CD14-positive monocyte (primary cell): Measurements from ENCODE around the gene TMPRSS5. TPM values are rescaled to one million over a fixed set of nuclear protein-coding genes. Genes with fewer than 3 reads are reported as not detected.

Experiments
- DNase-seq, 3 donors: peaks; one replicate each; pipeline ENCODE4 v3.0.0-alpha.2; 2011 to 2022
- H2AFZ ChIP-seq: 2 replicates; pipeline ENCODE4 v1.6.0; 2012; ENCODE audit warnings: mild to moderate bottlenecking, low read depth, low read length, inconsistent platforms; ENCODE audit not compliant: insufficient read depth, poor library complexity, severe bottlenecking
- H3K27ac ChIP-seq, 2 donors: 1 replicate in 1 of 2; 2 replicates in 1 of 2; pipeline ENCODE4 v1.5.1; 2012 to 2013; ENCODE audit warnings: low read length in 2 of 2, control low read depth in 1 of 2, inconsistent platforms in 1 of 2, low read depth in 1 of 2, mild to moderate bottlenecking in 1 of 2
- H3K27me3 ChIP-seq, 2 donors: one replicate each; pipeline versions ENCODE4 v1.6.0 to v1.6.1; 2011 to 2013; ENCODE audit warnings: low read length in 2 of 2; ENCODE audit not compliant: control insufficient read depth in 2 of 2, insufficient read depth in 2 of 2
- H3K36me3 ChIP-seq, 2 donors: replicated peaks in 1 of 2; 1 replicate in 1 of 2; 2 replicates in 1 of 2; pipeline versions ENCODE4 v1.5.1 to v1.6.1; 2012 to 2013; ENCODE audit warnings: low read length in 2 of 2, control low read depth in 1 of 2, inconsistent platforms in 1 of 2, mild to moderate bottlenecking in 1 of 2; ENCODE audit not compliant: insufficient read depth in 2 of 2, control insufficient read depth in 1 of 2
- H3K4me1 ChIP-seq, 2 donors: 1 replicate in 1 of 2; 2 replicates in 1 of 2; pipeline versions ENCODE4 v1.5.1 to v1.6.1; 2012 to 2013; ENCODE audit warnings: low read length in 2 of 2, control low read depth in 1 of 2, inconsistent platforms in 1 of 2, mild to moderate bottlenecking in 1 of 2, moderate library complexity in 1 of 2; ENCODE audit not compliant: insufficient read depth in 2 of 2, control insufficient read depth in 1 of 2
- H3K4me2 ChIP-seq: replicated peaks from 2 replicates; pipeline ENCODE3; 2012; ENCODE audit warnings: low read length, moderate library complexity, mild to moderate bottlenecking; ENCODE audit not compliant: poor library complexity, severe bottlenecking; ENCODE audit errors: extremely low read depth
- H3K4me3 ChIP-seq, 3 experiments: fragments of 200-600 bp in 1 of 3; sonication (generic) in 1 of 3; replicated peaks in 1 of 3; 1 replicate in 2 of 3; 2 replicates in 1 of 3; pipeline ENCODE4 v1.5.1; 2011 to 2013; ENCODE audit warnings: low read length in 3 of 3, mild to moderate bottlenecking in 3 of 3, control low read depth in 2 of 3, low read depth in 2 of 3, inconsistent platforms in 1 of 3, moderate library complexity in 1 of 3
- H3K79me2 ChIP-seq: 2 replicates; pipeline ENCODE4 v1.6.0; 2012; ENCODE audit warnings: mild to moderate bottlenecking, control low read depth, inconsistent platforms, low read length, moderate library complexity; ENCODE audit not compliant: insufficient read depth
- H3K9ac ChIP-seq: 2 replicates; pipeline ENCODE4 v1.6.0; 2017; ENCODE audit warnings: low read length, mild to moderate bottlenecking; ENCODE audit not compliant: insufficient read depth, poor library complexity, severe bottlenecking
- H3K9me3 ChIP-seq, 2 donors: replicated peaks in 1 of 2; 1 replicate in 1 of 2; 2 replicates in 1 of 2; pipeline versions ENCODE4 v1.5.1 to v1.6.1; 2012 to 2013; ENCODE audit warnings: low read length in 2 of 2, control low read depth in 1 of 2; ENCODE audit not compliant: control insufficient read depth in 1 of 2, insufficient read depth in 1 of 2
- H4K20me1 ChIP-seq: 2 replicates; pipeline ENCODE4 v1.6.0; 2012; ENCODE audit warnings: mild to moderate bottlenecking, low read length, control low read depth, moderate library complexity; ENCODE audit not compliant: insufficient read depth
- H3K27ac Mint-ChIP-seq, 7 donors: one replicate each; pipeline ENCODE4 v1.8.0; 2020; ENCODE audit warnings: mild to moderate bottlenecking in 7 of 7, mixed read lengths in 7 of 7, moderate library complexity in 6 of 7, inconsistent platforms in 2 of 7
- H3K27me3 Mint-ChIP-seq, 3 donors: one replicate each; pipeline ENCODE4 v1.8.0; 2021 to 2022; ENCODE audit warnings: low read depth in 3 of 3, mild to moderate bottlenecking in 3 of 3, mixed read lengths in 3 of 3, moderate library complexity in 3 of 3, inconsistent platforms in 1 of 3
- H3K36me3 Mint-ChIP-seq, 2 donors: one replicate each; pipeline ENCODE4 v1.8.0; 2020; ENCODE audit warnings: mixed read lengths in 2 of 2, inconsistent platforms in 1 of 2, mild to moderate bottlenecking in 1 of 2
- H3K4me1 Mint-ChIP-seq: one replicate; pipeline ENCODE4 v1.8.0; 2020; ENCODE audit warnings: mild to moderate bottlenecking, mixed read lengths
- H3K4me3 Mint-ChIP-seq, 2 donors: one replicate each; pipeline ENCODE4 v1.8.0; 2020; ENCODE audit warnings: mild to moderate bottlenecking in 2 of 2, mixed read lengths in 2 of 2, moderate library complexity in 1 of 2
- H3K9me3 Mint-ChIP-seq, 7 donors: one replicate each; pipeline ENCODE4 v1.8.0; 2020 to 2022; ENCODE audit warnings: mixed read lengths in 7 of 7, mild to moderate bottlenecking in 6 of 7, moderate library complexity in 6 of 7, inconsistent platforms in 2 of 7
- WGBS: methylation state at CpG from one replicate; pipeline ENCODE4 v1.1.5; 2013; ENCODE audit warnings: missing lambda C conversion rate; ENCODE audit not compliant: insufficient coverage; 5-methylcytosine and 5-hydroxymethylcytosine counted together
- intact Hi-C, 2 donors: fragments of 100-400 bp; cut with micrococcal nuclease; formaldehyde crosslinking; loops; one replicate each; pipeline versions ENCODE4 v1.15.0 to v1.15.1; 2023
- polyA plus RNA-seq, 3 donors: library from polyadenylated mRNA; depleted of rRNA in 1 of 3; unstranded in 2 of 3; stranded (reverse) in 1 of 3; fragments of 300-500 nt in 2 of 3; fragments of >200 nt in 1 of 3; fragmentation: Illumina TruSeq in 2 of 3; gene quantifications; 1 replicate in 2 of 3; 2 replicates in 1 of 3; pipeline ENCODE4 v1.2.3, GENCODE V29; 2012 to 2021
- TF ChIP-seq, protein P1 (sequence below): fragments of 200-600 bp; IDR thresholded peaks from one replicate; pipeline ENCODE4 v1.8.0; 2022; ENCODE audit warnings: antibody characterized with exemption, mild to moderate bottlenecking

The TMPRSS5 gene
- polyA plus RNA-seq, 3 donors = 0.80 TPM; not detected in 2

DNA sequence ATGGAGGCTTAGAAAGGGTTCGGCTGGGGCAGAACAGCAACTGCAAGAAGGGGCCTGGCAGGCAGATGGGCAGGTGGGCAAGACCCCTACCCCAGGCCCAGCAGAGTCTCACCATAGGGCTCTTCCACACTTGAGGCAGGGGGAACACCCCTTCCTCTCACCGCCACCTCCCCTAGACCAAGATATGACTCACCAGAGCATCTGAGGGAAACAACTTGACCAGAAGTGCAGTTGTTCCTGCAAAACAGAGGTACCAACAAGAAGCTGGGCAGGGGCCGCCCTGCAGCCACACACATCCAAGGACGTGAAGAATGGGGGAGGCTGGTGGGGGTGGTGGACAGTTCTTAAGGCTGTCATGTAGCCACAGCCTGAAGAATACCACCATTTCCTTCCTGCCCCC, 10.9 kb downstream of the TMPRSS5 start:
- Histone ChIP-seq H3K36me3 (no peaks in the 10 kb centered on the region), H3K79me2 (no peaks in the 10 kb centered on the region), H3K9ac (no peak overlapping the region), H4K20me1 (no peaks in the 10 kb centered on the region), H2AFZ (no peak overlapping the region), H3K4me1 (no peaks in the 10 kb centered on the region), H3K4me2 (no peak overlapping the region), H3K27ac (no peak overlapping the region), H3K9me3 (no peaks in the 10 kb centered on the region), H3K27me3 (no peaks in the 10 kb centered on the region), H3K4me3 (no peak overlapping the region)
- TF ChIP-seq, protein P1, sequence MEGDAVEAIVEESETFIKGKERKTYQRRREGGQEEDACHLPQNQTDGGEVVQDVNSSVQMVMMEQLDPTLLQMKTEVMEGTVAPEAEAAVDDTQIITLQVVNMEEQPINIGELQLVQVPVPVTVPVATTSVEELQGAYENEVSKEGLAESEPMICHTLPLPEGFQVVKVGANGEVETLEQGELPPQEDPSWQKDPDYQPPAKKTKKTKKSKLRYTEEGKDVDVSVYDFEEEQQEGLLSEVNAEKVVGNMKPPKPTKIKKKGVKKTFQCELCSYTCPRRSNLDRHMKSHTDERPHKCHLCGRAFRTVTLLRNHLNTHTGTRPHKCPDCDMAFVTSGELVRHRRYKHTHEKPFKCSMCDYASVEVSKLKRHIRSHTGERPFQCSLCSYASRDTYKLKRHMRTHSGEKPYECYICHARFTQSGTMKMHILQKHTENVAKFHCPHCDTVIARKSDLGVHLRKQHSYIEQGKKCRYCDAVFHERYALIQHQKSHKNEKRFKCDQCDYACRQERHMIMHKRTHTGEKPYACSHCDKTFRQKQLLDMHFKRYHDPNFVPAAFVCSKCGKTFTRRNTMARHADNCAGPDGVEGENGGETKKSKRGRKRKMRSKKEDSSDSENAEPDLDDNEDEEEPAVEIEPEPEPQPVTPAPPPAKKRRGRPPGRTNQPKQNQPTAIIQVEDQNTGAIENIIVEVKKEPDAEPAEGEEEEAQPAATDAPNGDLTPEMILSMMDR = no peak
- 100% methylated on average over 2 of the region's 4 CpGs for WGBS
- no peak overlapping the region for H3K27ac Mint-ChIP-seq
- no peaks in the 10 kb centered on the region for H3K36me3 Mint-ChIP-seq
- no peaks in the 10 kb centered on the region for H3K4me1 Mint-ChIP-seq
- no peak for DNase-seq
- intact Hi-C loops = no loop called here
- no peak overlapping the region for H3K4me3 Mint-ChIP-seq
- H3K27me3 Mint-ChIP-seq = no peaks in the 10 kb centered on the region
- H3K9me3 Mint-ChIP-seq = peaks cover 0 to 4% (median 1%) of the 10 kb centered on the region in 7 donors

DNA sequence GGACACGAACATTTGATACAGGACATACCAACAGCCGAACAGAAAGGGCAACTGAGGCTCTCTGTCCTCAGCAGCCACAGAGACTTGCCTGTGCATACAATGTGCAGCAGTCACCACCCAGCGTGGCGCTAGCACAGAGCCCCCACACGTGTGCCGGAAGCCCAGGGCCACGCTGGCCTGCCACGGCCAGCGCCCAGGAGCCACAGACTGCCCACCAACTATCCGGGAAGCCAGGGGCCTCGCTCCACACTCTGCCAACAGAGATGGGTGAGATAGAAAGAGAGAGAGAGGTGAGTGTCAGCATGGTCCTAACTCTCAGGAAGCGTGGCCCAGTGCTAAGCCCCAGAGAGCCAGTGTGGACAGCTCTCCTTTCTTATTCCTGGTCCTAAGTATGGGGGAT, 11.7 kb downstream of the TMPRSS5 start:
- Histone ChIP-seq H3K4me2 (no peak overlapping the region), H3K4me3 (no peak overlapping the region), H3K9ac (no peak overlapping the region), H3K4me1 (no peaks in the 10 kb centered on the region), H3K27me3 (no peaks in the 10 kb centered on the region), H3K79me2 (no peaks in the 10 kb centered on the region), H4K20me1 (no peaks in the 10 kb centered on the region), H3K9me3 (no peaks in the 10 kb centered on the region), H2AFZ (no peak overlapping the region), H3K27ac (no peak overlapping the region), H3K36me3 (no peaks in the 10 kb centered on the region)
- Mint-ChIP-seq H3K27ac (peak overlapping the region in 1 of 7 donors; percentile 14), H3K27me3 (no peaks in the 10 kb centered on the region), H3K9me3 (peaks cover 0 to 2% (median 0%) of the 10 kb centered on the region in 7 donors), H3K4me1 (no peaks in the 10 kb centered on the region), H3K36me3 (no peaks in the 10 kb centered on the region), H3K4me3 (no peak overlapping the region)
- DNase-seq = no peak
- TF ChIP-seq, protein P1 = no peak
- intact Hi-C loops = no loop called here
- 91% methylated on average over 4 of the region's 12 CpGs for WGBS
